H9 (cell line): ENCODE measurements around the gene KRT2. TPM values are rescaled to one million over a fixed set of nuclear protein-coding genes. Genes with fewer than 3 reads are reported as not detected.
A peak's percentile ranks its signal among the peaks of the same experiment; 100 is the strongest.

Experiments
- DNase-seq: peaks from one replicate; pipeline ENCODE4 v3.0.0-alpha.2; 2017
- H2AFZ ChIP-seq: one replicate; pipeline ENCODE4 v1.6.1; 2013; ENCODE audit warnings: mild to moderate bottlenecking, low read length, control low read depth, moderate library complexity
- H2AK5ac ChIP-seq: 2 replicates; pipeline ENCODE4 v1.6.1; 2013; ENCODE audit warnings: low read length, control low read depth, mixed read lengths; ENCODE audit not compliant: insufficient read length
- H2BK120ac ChIP-seq: one replicate; pipeline ENCODE4 v1.6.1; 2013; ENCODE audit warnings: low read depth, mild to moderate bottlenecking, low read length, control low read depth, inconsistent platforms; ENCODE audit not compliant: poor library complexity, severe bottlenecking
- H2BK12ac ChIP-seq: 2 replicates; pipeline ENCODE4 v1.6.1; 2013; ENCODE audit warnings: low read length, control low read depth, mixed read lengths, low read depth; ENCODE audit not compliant: insufficient read length
- H2BK15ac ChIP-seq: 2 replicates; pipeline ENCODE4 v1.6.1; 2013; ENCODE audit warnings: low read depth, low read length, control low read depth
- H2BK20ac ChIP-seq: one replicate; pipeline ENCODE4 v1.6.1; 2013; ENCODE audit warnings: low read depth, mild to moderate bottlenecking, low read length, control low read depth, inconsistent platforms; ENCODE audit not compliant: poor library complexity, severe bottlenecking
- H2BK5ac ChIP-seq: 2 replicates; pipeline ENCODE4 v1.6.1; 2013; ENCODE audit warnings: low read length, control low read depth, mixed read lengths; ENCODE audit not compliant: insufficient read length
- H3K14ac ChIP-seq: 2 replicates; pipeline ENCODE4 v1.6.1; 2013; ENCODE audit warnings: low read length, control low read depth; ENCODE audit not compliant: insufficient read depth
- H3K18ac ChIP-seq: 2 replicates; pipeline ENCODE4 v1.6.1; 2013; ENCODE audit warnings: low read depth, mild to moderate bottlenecking, mixed read lengths, low read length, control low read depth; ENCODE audit not compliant: insufficient read length
- H3K23ac ChIP-seq: 2 replicates; pipeline ENCODE4 v1.6.1; 2013; ENCODE audit warnings: low read length, control low read depth, mixed read lengths, low read depth; ENCODE audit not compliant: insufficient read length
- H3K23me2 ChIP-seq: 2 replicates; pipeline ENCODE4 v1.6.1; 2013; ENCODE audit warnings: low read depth, mild to moderate bottlenecking, mixed read lengths, low read length, control low read depth; ENCODE audit not compliant: insufficient read length, poor library complexity, severe bottlenecking
- H3K27ac ChIP-seq: 2 replicates; pipeline ENCODE4 v1.5.1; 2013; ENCODE audit warnings: low read length, control low read depth, mixed read lengths, low read depth; ENCODE audit not compliant: insufficient read length
- H3K27me3 ChIP-seq: 2 replicates; pipeline ENCODE4 v1.6.1; 2013; ENCODE audit warnings: low read length, control low read depth, inconsistent platforms; ENCODE audit not compliant: insufficient read depth
- H3K4ac ChIP-seq: 2 replicates; pipeline ENCODE4 v1.6.1; 2013; ENCODE audit warnings: low read depth, mild to moderate bottlenecking, control low read depth, inconsistent platforms, low read length, moderate library complexity
- H3K4me1 ChIP-seq: 2 replicates; pipeline ENCODE4 v1.6.1; 2013; ENCODE audit warnings: low read length, control low read depth, inconsistent platforms; ENCODE audit not compliant: insufficient read depth
- H3K4me2 ChIP-seq: 2 replicates; pipeline ENCODE4 v1.6.1; 2013; ENCODE audit warnings: low read length, control low read depth, mixed read lengths; ENCODE audit not compliant: insufficient read length, insufficient read depth
- H3K56ac ChIP-seq: 2 replicates; pipeline ENCODE4 v1.6.1; 2013; ENCODE audit warnings: low read depth, mild to moderate bottlenecking, mixed read lengths, low read length, control low read depth; ENCODE audit not compliant: insufficient read length
- H3K79me1 ChIP-seq: 2 replicates; pipeline ENCODE4 v1.6.1; 2013; ENCODE audit warnings: low read depth, mild to moderate bottlenecking, moderate library complexity, low read length, control low read depth, inconsistent platforms; ENCODE audit not compliant: insufficient read depth, poor library complexity, severe bottlenecking
- H3K79me2 ChIP-seq: 2 replicates; pipeline ENCODE4 v1.6.1; 2013; ENCODE audit warnings: low read length, control low read depth, inconsistent platforms; ENCODE audit not compliant: insufficient read depth
- H3K9ac ChIP-seq: 2 replicates; pipeline ENCODE4 v1.6.1; 2013; ENCODE audit warnings: low read length, control low read depth, mixed read lengths; ENCODE audit not compliant: insufficient read length; ENCODE audit errors: extremely low read depth
- H3K9me3 ChIP-seq: one replicate; pipeline ENCODE4 v1.6.1; 2013; ENCODE audit warnings: low read depth, low read length, inconsistent platforms; ENCODE audit not compliant: control insufficient read depth
- H3T11ph ChIP-seq: one replicate; pipeline ENCODE4 v1.6.1; 2013; ENCODE audit warnings: mild to moderate bottlenecking, low read length, control low read depth, inconsistent platforms
- H4K20me1 ChIP-seq: one replicate; pipeline ENCODE4 v1.6.1; 2013; ENCODE audit not compliant: control insufficient read depth, insufficient read length, insufficient read depth
- H4K5ac ChIP-seq: 2 replicates; pipeline ENCODE4 v1.6.1; 2013; ENCODE audit warnings: low read depth, mild to moderate bottlenecking, mixed read lengths, low read length, control low read depth; ENCODE audit not compliant: insufficient read length
- H4K8ac ChIP-seq: replicated peaks from 2 replicates; pipeline ENCODE4 v1.6.1; 2013; ENCODE audit warnings: low read length, control low read depth, mixed read lengths, low read depth; ENCODE audit not compliant: insufficient read length
- H4K91ac ChIP-seq: 2 replicates; pipeline ENCODE4 v1.6.1; 2013; ENCODE audit warnings: low read depth, mild to moderate bottlenecking, moderate library complexity, mixed read lengths, low read length, control low read depth; ENCODE audit not compliant: insufficient read length
- H3K27ac Mint-ChIP-seq, 3 experiments: 2 replicates in 2 of 3; 3 replicates in 1 of 3; pipeline ENCODE4 v1.8.0; 2020 to 2021; ENCODE audit warnings: mixed read lengths in 3 of 3, mild to moderate bottlenecking in 1 of 3, moderate library complexity in 1 of 3
- H3K27me3 Mint-ChIP-seq: 2 replicates; pipeline ENCODE4 v1.8.0; 2021; ENCODE audit warnings: low read depth, mild to moderate bottlenecking, moderate library complexity, mixed read lengths
- H3K36me3 Mint-ChIP-seq, 3 experiments: 2 replicates in 2 of 3; 3 replicates in 1 of 3; pipeline ENCODE4 v1.8.0; 2020 to 2021; ENCODE audit warnings: low read depth in 3 of 3, mixed read lengths in 3 of 3; ENCODE audit not compliant: insufficient read depth in 1 of 3
- H3K4me1 Mint-ChIP-seq, 2 experiments: 2 replicates each; pipeline ENCODE4 v1.8.0; 2020; ENCODE audit warnings: mixed read lengths in 2 of 2
- H3K4me3 Mint-ChIP-seq, 2 experiments: 2 replicates in 1 of 2; 3 replicates in 1 of 2; pipeline ENCODE4 v1.8.0; 2020 to 2021; ENCODE audit warnings: mild to moderate bottlenecking in 2 of 2, mixed read lengths in 2 of 2, moderate library complexity in 1 of 2
- H3K9me3 Mint-ChIP-seq, 2 experiments: 2 replicates in 1 of 2; 3 replicates in 1 of 2; pipeline ENCODE4 v1.8.0; 2020; ENCODE audit warnings: mild to moderate bottlenecking in 2 of 2, mixed read lengths in 2 of 2, moderate library complexity in 1 of 2
- WGBS: extraction: QIAGEN DNeasy Blood & Tissue Kit; methylation state at CpG from one replicate; pipeline ENCODE4 v1.1.7; 2013; ENCODE audit warnings: missing lambda C conversion rate, low lambda C conversion rate, mixed read lengths; ENCODE audit not compliant: insufficient read length; ENCODE audit errors: extremely low coverage; 5-methylcytosine and 5-hydroxymethylcytosine counted together
- total RNA-seq: library from RNA; stranded (reverse); gene quantifications from 2 replicates; pipeline ENCODE4 v1.2.1, GENCODE V29; 2021
- TF ChIP-seq, protein P1 (sequence below): fragments of 200-600 bp; sonication (generic); conservative IDR thresholded peaks from 3 replicates; pipeline ENCODE4 v1.8.0; 2021; ENCODE audit warnings: antibody characterized with exemption, mild to moderate bottlenecking

Gene KRT2
- total RNA-seq, 1 experiment from 2014 or later: not detected

- Histone ChIP-seq H3K56ac (no peak overlapping the region), H3K27me3 (no peaks in the 10 kb centered on the region), H2AFZ (no peak overlapping the region), H2BK5ac (no peak overlapping the region), H2BK15ac (no peak overlapping the region), H3K79me1 (no peaks in the 10 kb centered on the region), H3K4me1 (no peaks in the 10 kb centered on the region), H3K14ac (no peak overlapping the region), H3K9me3 (no peaks in the 10 kb centered on the region), H3K23me2 (no peaks in the 10 kb centered on the region), H3K79me2 (no peaks in the 10 kb centered on the region), H3K9ac (no peak overlapping the region), H2BK20ac (no peak overlapping the region), H3K23ac (no peak overlapping the region), H2BK120ac (no peak overlapping the region), H2BK12ac (no peak overlapping the region), H3K18ac (no peak overlapping the region), H3K4me2 (no peak overlapping the region), H2AK5ac (no peak overlapping the region), H3K27ac (no peak overlapping the region), H4K8ac (no peak overlapping the region), H4K20me1 (no peaks in the 10 kb centered on the region), H3K4ac (no peak overlapping the region), H4K5ac (no peak overlapping the region), H4K91ac (no peak overlapping the region), H3T11ph (no peak overlapping the region)
- DNase-seq: peak; percentile 19
- H3K4me1 Mint-ChIP-seq: peaks cover 0 to 2% of the 10 kb centered on the region in 2 experiments; a peak in 1 of 4 replicates
- H3K9me3 Mint-ChIP-seq: no peaks in the 10 kb centered on the region
- H3K27ac Mint-ChIP-seq: no peak overlapping the region
- no CpG with 5 or more reads among the region's 4 CpGs for WGBS
- H3K4me3 Mint-ChIP-seq: no peak overlapping the region
- TF ChIP-seq, protein P1, sequence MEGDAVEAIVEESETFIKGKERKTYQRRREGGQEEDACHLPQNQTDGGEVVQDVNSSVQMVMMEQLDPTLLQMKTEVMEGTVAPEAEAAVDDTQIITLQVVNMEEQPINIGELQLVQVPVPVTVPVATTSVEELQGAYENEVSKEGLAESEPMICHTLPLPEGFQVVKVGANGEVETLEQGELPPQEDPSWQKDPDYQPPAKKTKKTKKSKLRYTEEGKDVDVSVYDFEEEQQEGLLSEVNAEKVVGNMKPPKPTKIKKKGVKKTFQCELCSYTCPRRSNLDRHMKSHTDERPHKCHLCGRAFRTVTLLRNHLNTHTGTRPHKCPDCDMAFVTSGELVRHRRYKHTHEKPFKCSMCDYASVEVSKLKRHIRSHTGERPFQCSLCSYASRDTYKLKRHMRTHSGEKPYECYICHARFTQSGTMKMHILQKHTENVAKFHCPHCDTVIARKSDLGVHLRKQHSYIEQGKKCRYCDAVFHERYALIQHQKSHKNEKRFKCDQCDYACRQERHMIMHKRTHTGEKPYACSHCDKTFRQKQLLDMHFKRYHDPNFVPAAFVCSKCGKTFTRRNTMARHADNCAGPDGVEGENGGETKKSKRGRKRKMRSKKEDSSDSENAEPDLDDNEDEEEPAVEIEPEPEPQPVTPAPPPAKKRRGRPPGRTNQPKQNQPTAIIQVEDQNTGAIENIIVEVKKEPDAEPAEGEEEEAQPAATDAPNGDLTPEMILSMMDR: no peak
- H3K36me3 Mint-ChIP-seq: no peaks in the 10 kb centered on the region
- peaks cover 27% of the 10 kb centered on the region for H3K27me3 Mint-ChIP-seq
Measured at GRCh38 chr12:52645982-52646381, 6.0 kb downstream of the KRT2 start.
